KBM-7 (cell line): ENCODE results near the gene BICRA.
"Not testable (repeated sequence)": the region's sequence is repeated elsewhere in the genome, so short reads cannot be mapped to it uniquely, and the experiment has no call there.

Source experiments
- DNase-seq: peaks from one replicate; pipeline ENCODE4 v3.0.0-alpha.2; 2015
- in situ Hi-C: fragments of 300-500 bp; cut with MboI; formaldehyde crosslinking; loops from 2 replicates; pipeline ENCODE4 v1.14.3; 2020; ENCODE audit warnings: low sequenced_read_pairs, low pct_unique_long_range_greater_than_20kb, mixed read lengths

Gene BICRA

DNA sequence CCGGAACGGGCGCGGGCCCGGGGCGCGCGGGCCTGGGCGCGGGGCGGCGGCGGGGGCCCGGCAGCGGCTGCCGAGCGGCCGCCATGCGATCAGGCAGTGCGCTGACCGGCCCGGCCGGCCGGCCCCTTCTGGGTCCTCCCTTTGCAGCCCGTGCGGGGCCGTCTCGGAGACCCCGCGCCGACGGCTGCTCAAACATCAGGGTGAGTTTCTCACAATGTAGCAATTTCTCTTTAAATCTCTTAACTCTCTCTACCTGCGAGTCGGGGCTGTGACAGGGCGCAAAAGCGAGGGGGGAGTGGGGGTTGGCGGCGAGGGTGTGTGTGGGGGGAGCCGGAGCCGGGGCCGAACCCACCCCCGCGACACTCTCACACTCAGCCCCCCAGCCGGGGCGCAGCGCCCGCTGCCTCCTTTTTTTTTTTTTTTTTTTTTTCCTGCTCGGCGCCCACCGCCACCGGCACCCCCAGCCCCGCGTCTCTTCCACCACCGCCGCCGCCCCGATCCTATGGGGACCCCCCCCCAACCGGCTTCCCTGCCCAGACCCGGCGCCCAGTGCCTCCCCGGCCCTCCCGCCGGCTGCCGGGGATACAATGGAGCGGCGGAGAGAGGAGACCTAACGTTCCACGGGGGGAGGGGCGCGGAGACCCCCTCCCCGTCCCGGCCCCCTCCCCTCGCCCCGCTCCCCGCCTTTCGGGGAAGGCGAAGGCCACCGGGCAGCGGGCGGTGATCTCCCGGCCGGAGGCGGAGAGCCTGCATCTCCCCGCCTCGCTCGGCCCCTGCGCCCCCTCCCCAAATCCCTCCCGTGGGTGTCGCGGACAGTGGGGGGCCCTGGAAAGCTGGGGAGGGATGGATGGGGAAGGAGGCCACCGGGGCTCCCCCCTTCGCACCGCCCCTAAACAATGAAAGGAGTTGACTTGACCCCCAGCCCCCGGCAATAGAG lies at the start of gene BICRA:
BICRA (plus strand) TSS at position 166 of the 937 bp plus-strand sequence. CDS start 64,441 bp downstream, outside the sequence.
- DNase-seq: peak; percentile 67
- in situ Hi-C loops: no loop called here

DNA sequence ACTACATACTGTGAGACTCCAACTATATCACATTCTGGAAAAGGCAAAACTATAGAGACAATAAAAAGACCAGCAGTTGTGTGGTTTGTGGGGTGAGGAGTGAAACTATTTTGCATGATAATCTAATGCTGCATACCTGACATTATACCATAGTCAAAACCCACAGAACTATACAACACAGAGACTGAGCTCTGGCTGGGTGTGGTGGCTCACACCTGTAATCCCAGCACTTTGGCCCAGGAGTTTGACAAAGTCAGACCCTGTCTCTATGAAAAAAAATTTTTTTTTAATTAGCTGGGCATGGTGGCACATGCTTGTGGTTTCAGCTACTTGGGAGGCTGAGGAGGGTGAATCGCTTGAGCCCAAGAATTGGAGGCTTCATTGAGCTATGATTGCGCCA lies 47.9 kb upstream of the BICRA start:
- no peak for DNase-seq
- in situ Hi-C loops: no loop called here

DNA sequence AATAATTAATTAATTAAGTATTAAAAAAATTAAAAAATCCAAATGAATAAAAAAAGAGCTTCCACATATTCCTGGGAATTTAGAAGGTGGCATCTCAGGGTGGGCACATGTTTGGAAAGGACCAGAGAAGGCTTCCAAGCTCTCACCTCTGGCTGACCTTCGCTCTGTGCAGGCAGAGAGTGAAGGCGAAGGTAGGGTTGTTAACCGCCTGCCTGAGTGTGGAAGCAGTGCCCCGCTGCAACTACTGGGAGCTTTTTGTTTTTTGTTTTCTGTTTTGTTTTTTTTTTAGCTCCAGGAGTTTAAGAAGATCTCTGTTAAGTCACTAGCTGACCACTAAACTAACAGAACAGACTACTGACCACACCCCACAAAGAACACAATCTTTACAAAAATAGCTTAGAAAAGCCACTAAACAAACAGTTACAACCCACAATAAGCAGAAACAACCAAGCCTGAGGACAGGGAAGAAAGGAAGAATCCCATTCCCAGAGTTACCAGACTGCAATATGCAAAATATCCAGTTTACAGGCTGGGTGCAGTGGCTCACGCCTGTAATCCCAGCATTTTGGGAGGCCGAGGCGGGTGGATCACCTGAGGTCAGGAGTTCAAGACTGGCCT lies 47.4 kb upstream of the BICRA start:
- no peak for DNase-seq
- in situ Hi-C loops: no loop called here

DNA sequence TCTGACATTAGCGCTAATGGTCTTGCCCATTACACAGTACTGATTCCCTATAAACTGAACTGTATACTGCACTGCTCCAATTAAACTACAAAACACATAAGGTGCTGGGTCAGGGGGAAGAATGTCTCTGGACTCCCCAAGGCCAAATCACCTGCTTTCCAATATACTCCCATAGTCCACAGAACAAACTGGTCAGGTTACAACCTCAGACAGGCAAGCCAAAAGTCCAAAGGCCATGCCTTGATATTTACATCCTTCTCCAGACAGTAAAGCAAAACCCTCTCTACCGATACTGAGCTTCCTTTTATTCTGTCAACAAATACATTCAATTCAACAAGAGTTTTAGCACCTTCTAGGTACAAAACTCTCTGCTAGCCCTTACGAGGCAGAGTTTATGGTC lies 44.9 kb upstream of the BICRA start:
- DNase-seq: no peak
- in situ Hi-C loops: no loop called here

DNA sequence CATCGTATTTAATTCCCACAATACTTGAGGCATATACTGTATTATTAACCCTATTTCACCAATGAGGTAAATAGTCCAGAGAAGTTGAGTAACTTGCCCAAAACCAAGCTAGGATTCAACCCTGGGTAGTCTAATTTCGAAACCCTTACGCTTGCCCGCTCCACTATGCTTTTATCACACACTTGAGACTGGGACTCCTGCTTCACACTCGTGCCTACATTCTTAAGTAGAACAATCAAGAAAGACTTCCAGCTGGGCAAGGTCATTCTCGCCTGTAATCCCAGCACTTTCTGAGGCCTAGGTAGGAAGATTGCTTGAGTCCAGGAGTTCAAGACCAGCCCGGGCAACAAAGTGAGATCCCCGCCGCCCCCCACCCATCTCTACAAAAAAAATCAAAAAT lies 39.6 kb upstream of the BICRA start:
- DNase-seq: no peak
- in situ Hi-C loops: no loop called here

DNA sequence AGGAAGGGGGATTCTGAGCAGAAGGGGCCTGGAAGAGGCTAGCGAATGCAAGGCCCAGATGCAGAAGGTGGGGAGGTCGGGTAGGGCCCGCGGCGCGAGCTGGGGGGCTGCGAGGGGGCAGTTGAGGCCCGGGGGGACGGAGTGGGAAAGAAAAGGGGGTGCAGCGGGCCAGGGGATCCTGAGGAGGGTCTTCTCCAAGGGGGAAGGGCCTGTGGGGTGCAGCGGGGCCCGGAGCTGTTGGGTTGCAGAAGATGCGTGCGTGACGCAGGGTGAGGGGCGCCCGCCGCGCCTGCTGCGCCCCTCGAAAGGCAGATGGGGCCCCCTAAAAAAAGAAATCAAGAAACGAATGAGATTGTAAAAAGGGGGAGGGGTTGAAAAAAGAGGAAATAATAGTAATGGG lies 36.3 kb upstream of the BICRA start:
- in situ Hi-C loops: no loop called here
- no peak for DNase-seq

DNA sequence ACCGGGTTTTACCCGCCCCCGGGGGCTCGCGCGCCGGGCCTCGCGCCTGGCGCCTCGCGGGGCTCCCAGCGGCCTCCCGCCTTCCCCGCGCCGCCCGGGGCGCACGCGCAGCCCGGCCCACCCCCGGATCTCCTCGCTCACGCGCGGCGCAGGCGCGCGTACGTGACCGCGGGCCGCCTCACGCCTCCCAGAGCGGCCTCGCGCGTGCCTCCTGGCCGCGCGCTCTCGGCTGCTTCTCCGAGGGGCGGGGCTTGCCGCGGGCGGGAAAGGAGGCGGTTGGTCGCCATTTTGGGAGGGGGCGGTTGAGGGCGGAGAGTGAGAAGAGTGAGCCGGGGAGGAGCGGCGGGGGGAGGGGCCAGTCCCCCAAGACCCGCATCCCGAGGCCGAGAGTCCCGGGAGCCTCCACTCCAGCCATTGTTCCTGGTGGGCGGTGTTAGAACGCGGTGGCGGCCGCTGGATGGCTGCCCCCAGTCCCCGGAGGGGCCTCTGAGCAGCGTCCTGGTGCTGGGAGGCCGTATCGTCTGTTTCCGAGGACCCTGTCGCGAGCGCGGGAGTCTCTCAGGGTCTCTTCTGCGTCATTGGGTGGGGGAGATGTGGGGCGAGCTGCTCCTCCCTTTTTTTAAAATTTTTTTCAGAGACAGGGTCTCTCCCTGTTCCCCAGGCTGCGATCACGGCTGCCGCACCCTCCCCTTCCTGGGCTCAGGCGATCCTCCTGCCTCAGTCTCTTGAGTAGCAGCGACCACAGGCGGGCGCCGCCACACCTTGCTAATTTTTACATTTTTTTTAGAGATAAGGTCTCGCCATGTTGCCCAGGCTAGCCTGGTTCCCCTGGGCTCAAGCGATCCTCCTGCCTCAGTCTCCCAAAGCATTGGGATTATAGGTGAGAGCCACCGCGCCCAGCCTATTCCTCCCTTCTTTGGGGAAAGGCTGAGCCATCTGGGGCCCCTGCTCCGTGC lies 35.6 kb upstream of the BICRA start, which contains the start of gene ZNF541:
ZNF541 (minus strand) TSS at position 78 of the 956 bp plus-strand sequence. CDS start 17,292 bp downstream, outside the sequence.
- in situ Hi-C loops: no loop called here
- no peak for DNase-seq

DNA sequence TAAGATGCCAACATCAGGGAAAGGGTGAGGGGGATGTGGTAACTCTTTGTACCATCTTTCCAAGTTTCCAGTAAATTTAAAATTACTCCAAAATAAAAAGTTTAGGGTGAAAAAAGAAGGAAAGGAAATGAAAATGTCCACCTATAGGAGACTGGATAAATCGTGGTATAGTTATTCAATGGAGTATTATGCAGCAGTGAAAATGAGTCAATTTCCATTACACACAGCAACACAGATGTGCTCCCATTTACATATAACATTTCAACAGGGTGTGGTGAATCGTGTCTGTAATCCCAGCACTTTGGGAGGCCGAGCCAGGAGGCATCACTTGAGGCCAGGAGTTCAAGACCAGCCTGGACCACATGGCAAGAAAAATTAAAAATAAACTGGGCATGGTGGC lies 28.5 kb upstream of the BICRA start:
- DNase-seq: no peak
- in situ Hi-C loops: no loop called here

DNA sequence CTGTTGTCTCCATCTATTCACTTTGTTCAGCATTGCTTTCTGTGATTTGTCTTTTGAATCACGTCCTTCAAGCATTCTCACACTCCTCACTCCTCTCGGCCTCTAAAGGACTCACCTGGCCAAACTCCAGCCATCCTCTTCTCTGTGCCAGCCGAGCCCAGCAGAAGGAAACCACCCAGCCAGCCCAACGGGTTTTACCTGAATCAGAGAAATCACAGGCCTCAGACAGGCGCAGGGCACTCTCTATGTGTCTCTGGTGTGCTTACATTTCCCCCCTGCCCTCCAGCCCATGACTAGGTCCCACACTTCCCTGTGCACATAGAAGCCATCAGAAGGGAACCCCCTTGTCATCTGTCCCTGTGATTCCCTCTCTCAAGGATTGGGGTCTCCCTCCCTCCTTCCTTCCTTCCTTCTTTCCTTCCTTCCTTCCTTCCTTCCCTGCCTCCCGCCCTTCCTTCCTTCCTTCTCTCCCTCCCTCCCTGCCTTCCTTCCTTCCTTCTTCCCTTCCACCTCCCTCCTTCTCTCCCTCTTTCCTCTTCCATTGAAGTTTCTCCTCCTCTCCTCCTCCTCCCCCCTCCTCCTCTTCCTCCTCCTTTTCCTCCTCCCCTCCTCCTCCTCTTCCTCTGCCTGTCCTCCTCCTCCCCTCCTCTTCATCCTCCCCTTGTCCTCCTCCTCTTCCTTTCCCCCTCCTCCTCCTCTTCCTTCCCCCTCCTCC lies 27.2 kb upstream of the BICRA start:
- DNase-seq: no peak
- in situ Hi-C loops: no loop called here

DNA sequence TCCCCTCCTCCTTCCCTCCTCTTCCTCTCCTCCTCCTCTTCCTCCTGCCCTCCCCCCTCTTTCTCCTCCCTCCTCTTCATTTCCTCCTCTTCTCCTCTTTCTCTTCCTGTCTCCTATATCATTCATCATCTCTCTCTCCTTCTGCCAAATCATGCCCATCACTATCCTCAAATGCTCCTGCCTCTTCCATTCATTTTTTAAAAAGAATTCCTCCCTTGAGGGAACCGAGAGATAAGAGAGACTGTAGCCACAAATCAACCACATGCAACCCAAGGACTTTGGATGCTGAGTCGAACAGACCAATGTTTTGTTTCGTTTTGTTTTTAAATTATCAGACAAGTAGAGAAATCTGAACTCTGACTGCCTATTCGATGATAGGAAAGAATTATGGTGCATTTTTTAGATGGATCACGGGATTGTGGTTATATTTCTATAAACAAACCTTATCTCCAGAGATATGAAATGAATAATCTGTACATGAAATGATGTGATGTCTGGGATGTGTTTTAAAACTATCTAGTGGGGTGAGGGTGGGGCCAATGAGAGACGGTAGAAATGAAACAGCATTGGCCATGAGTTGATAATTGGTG lies 26.5 kb upstream of the BICRA start:
- no peak for DNase-seq
- in situ Hi-C loops: no loop called here

DNA sequence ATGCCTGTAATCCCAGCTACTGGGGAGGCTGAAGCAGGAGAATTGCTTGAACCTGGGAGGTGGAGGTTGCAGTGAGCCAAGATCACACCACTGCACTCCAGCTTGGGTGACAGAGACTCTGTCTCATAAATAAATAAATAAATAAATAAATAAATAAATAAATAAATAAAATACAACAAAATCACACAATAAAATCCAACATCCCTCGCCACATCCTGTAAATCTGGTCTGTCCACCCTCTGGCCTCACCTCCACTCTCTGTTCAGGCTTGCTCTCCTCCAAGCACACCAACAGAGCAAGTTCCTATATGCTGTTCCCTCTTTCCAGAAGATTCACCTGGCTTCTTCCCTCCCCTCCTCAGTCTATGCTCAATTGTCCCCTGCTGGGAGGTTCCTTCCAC lies 25.8 kb upstream of the BICRA start:
- DNase-seq, in situ Hi-C loops: not testable (repeated sequence)

DNA sequence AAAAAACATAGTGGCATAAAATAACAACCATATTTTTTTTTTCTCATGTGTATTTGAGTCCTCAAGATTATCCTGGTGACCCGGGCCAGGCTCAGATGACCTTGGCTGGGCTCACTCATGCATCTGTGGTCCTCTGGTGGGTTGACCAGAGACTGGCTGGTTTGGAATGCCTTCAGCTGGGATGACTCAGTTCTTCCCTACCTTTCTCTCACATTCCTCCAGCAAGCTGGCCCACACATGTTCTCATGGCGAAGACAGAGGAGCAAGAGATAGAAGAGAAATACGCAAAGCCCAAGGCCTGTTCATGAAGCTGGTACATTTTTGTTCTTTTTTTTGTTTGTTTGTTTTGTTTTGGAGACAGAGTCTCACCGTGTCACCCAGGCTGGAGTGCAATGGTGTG lies 21.6 kb upstream of the BICRA start:
- DNase-seq: no peak
- in situ Hi-C loops: no loop called here

DNA sequence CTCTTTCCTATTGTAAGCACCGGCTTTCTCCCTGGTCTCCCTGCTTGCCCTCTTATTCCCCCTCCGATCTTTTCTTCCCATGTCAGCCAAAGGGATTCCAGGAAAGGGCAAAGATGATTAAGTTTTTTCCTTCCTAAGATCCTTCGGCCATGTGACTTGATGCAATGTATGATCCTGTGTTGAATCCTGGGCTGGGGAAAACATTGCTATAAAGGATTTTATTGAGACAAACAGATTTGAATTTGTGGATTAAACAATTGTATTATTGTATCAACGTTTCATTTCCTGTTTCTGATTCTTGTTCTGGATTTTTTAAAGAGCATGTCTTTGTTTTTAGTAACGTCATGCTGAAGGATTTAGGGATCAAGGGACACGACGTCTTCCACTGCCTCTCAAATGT lies 19.1 kb upstream of the BICRA start:
- no peak for DNase-seq
- in situ Hi-C loops: no loop called here

DNA sequence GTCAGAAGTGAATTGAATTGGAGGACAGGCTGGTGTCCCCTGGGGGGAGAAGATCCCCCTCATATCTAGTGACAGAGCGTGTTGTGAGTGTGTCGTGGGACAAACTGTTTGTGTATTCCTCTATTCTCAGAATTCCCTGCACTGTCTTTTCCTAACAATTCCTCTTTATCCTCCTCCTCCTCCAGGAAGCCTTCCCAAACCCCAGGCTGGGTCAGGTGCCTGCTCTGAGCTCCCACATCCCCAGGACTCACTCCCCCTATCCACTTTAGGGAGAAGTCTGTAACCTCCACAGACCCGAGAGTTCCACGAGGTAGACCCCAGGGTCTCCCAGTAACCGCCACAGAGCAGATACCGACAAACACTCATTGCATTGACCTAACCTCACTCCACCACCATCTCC lies 15.1 kb upstream of the BICRA start:
- in situ Hi-C loops: no loop called here
- DNase-seq: no peak

DNA sequence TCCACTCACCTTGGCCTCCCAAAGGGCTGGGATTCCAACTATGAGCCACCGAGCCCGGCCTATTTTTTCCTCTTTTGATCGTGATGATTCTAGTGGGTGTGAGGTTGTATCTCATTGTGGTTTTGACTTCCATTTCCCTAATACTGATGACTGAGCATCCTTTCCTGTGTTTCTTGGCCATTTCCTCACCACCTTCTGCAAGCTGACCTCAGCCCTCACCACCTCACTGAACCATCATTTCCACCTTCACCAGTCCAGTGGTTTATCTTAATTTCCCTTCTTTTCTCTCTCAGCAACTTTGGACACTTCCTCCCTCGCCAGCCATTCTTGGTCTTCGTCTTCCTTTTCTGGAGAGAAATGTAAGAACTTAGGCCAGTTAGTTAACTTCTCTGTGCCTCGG lies 13.0 kb upstream of the BICRA start:
- DNase-seq: peak; percentile 21
- in situ Hi-C loops: no loop called here

DNA sequence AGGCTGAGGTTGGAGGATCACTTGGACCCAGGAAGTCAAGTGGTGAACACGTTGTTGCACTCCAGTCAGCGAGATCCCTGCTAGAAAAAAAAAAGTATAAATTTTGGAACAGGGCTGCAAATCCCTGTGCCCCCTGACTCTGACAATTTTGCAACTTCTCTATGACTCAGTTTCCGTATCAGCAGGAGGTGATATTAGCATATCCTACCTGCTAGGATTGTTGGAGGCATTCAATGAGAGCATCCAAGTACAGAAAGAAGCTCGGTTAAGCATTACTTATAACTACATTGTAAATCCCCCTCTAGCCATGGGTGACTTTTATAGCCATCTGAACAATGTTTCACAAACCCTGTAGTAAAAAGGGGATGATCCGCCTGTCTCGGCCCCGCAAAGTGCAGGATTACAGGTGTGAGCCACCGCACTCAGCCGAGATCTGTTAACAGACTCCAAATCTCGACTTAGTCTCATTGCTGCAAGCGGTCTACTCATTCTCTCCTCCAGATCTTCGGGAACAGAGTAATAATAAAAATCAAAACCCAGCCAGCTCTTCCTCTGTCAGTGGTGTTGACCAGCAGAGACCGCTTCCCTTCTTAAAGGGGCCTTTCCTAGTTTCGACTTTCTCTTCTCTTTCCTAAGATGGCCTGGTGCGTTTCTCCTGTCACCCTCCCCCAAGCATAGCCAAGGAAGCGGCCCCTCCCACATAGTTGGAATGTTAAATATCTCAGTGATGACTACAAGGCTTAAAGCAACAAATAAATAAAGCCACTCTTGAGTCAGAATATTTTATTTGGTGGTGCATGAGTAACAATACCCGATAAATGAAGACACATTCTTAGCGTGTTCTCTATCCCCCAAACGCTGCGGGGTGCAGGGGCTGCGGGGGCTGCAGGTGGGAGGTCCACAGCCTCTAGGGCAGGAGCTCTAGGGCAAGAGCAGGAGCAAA lies 10.3 kb upstream of the BICRA start:
- in situ Hi-C loops: no loop called here
- no peak for DNase-seq

DNA sequence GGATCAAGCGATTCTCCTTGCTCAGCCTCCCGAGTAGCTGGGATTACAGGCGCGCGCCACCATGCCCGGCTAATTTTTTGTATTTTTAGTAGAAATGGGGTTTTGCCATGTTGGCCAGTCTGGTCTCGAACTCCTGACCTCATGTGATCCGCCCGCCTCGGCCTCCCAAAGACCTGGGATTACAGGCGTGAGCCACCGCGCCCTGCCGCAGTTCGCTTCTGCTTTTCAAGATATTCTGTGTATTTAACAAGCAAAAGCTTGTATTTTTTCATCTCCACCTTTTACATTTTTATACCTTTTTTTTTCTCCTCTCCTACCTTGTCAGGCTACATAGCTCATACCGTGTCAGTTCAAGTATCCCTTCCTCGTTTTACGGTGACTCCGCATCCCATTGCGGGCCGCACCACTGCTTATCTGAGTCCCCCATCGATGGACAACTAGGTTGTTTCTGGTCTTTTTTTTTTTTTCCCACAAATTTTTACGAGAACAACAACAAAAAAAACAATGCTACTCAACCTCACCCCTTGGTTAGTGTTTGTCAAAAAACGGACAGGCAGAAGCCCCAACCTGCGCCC lies 9.2 kb upstream of the BICRA start:
- in situ Hi-C loops, DNase-seq: not testable (repeated sequence)
